Upper lobe of left lung (tissue), 6 donors: ENCODE measurements around the gene SMAD7. TPM values are rescaled to one million over a fixed set of nuclear protein-coding genes. Genes with fewer than 3 reads are reported as not detected.

ENCODE experiments used
- ATAC-seq, 2 donors: fragments of 200-7000 bp; cut with Tn5 transposase; one replicate each; pipeline ENCODE4 v1.9.1; 2022; ENCODE audit warnings: mild to moderate bottlenecking in 2 of 2, moderate library complexity in 2 of 2; ENCODE audit not compliant: low FRiP score in 2 of 2
- DNase-seq, 2 donors: peaks; one replicate each; pipeline ENCODE4 v3.0.0-alpha.2; 2019 to 2020
- H3K27ac ChIP-seq, 4 donors: fragments of 200-600 bp; sonication (generic); one replicate each; pipeline ENCODE4 v1.5.1; 2016 to 2019
- H3K27me3 ChIP-seq, 4 donors: fragments of 200-600 bp; sonication (generic); one replicate each; pipeline ENCODE4 v1.5.1; 2017 to 2019
- H3K36me3 ChIP-seq, 4 donors: fragments of 200-600 bp; sonication (generic); one replicate each; pipeline ENCODE4 v1.5.1; 2016 to 2019
- H3K4me1 ChIP-seq, 4 donors: fragments of 200-600 bp; sonication (generic); one replicate each; pipeline ENCODE4 v1.5.1; 2018 to 2019
- H3K4me3 ChIP-seq, 4 donors: fragments of 200-600 bp; sonication (generic); one replicate each; pipeline ENCODE4 v1.5.1; 2017 to 2019; ENCODE audit warnings: mild to moderate bottlenecking in 2 of 4, moderate library complexity in 1 of 4
- H3K9me3 ChIP-seq, 4 donors: fragments of 200-600 bp; sonication (generic); one replicate each; pipeline ENCODE4 v1.5.1; 2018 to 2019
- CTCF ChIP-seq, 6 experiments: fragments of 450-650 bp in 4 of 6; fragments of 200-600 bp in 2 of 6; sonication (generic) in 2 of 6; IDR thresholded peaks; one replicate each; pipeline ENCODE4 v1.5.1; 2016 to 2019; ENCODE audit warnings: antibody characterized with exemption in 6 of 6
- EP300 ChIP-seq, 4 donors: sonication (generic); formaldehyde crosslinking; IDR thresholded peaks; one replicate each; pipeline ENCODE4 v1.5.1; 2017; ENCODE audit warnings: antibody characterized with exemption in 4 of 4, control low read depth in 2 of 4
- POLR2A ChIP-seq, 4 donors: fragments of 450-650 bp; IDR thresholded peaks; one replicate each; pipeline ENCODE4 v1.5.1; 2016 to 2017; ENCODE audit warnings: antibody characterized with exemption in 4 of 4, mild to moderate bottlenecking in 2 of 4
- POLR2AphosphoS5 ChIP-seq, 2 donors: sonication (generic); formaldehyde crosslinking; IDR thresholded peaks; one replicate each; pipeline ENCODE4 v1.5.1; 2017; ENCODE audit warnings: antibody characterized with exemption in 2 of 2
- WGBS, 2 donors: methylation state at CpG; one replicate each; pipeline ENCODE4 v1.1.5; 2017 to 2018; 5-methylcytosine and 5-hydroxymethylcytosine counted together
- total RNA-seq, 6 donors: library from RNA; depleted of rRNA in 4 of 6; stranded (reverse); fragments of >200 nt in 4 of 6; gene quantifications; one replicate each; pipeline versions ENCODE4 v1.1.0 to v1.2.1, GENCODE V29; 2016 to 2021
- donor health status: DM: no; HTN: no; CAD: no; lungs with moderate emphysema.
- donor health status: DM: no; HTN: yes; CAD: no; lungs with severe emphysema.

The SMAD7 gene
- total RNA-seq, 6 donors from 2014 or later = 39.6 to 89.0 (median 61.5) TPM

DNA sequence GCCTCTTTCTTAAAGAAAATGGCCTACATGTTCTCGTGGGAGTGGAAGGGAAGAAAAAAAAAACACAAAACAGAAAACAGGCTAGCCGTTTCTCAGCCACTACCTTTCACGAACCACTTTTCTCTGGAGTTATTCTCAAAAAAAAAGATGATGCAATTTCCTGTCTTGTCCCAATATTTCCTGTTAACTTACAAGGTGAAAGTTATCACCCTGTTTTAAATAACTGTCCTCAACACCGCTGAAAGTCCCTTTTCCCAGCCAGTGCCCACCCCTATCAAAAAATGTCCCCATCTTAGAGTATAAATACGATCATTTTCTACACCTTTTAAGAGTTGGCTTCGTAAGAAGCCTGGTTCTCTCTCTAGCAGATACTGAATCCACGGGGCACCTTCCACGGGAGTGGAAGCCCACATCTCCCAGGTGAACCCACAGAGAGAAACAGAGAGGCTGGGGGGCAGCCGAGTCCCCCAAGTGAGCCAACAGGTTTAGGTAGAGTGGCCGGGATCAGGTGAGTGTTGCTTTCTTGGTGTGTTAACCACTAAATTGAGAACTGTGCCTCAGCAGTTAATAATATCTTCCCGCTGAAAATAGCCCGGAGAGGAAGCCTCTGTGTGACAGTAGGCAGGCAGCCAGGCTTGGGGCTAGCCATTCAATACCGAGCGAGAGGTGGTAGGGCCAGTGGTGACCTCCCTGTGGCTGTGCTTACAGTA, 15.9 kb downstream of the SMAD7 start:
- peak overlapping the region; percentile 75 to 90 (median 84) for H3K27ac ChIP-seq
- H3K36me3 ChIP-seq = peaks cover 0 to 11% (median 1%) of the 10 kb centered on the region in 4 donors
- WGBS, 2 donors = 12 to 20% methylated on average over 10 to 14 of the region's 14 CpGs
- TF ChIP-seq EP300 (IDR thresholded peaks at IDR 0.05) (no peak), POLR2A (IDR thresholded peaks at IDR 0.05) (no peak), POLR2AphosphoS5 (IDR thresholded peaks at IDR 0.05) (no peak), CTCF (IDR thresholded peaks at IDR 0.05) (no peak)
- no peak for ATAC-seq
- H3K4me1 ChIP-seq = peaks cover 100% of the 10 kb centered on the region in 4 donors
- H3K9me3 ChIP-seq = no peaks in the 10 kb centered on the region
- DNase-seq = peak in 1 of 2 donors; percentile 73
- H3K27me3 ChIP-seq = no peaks in the 10 kb centered on the region
- H3K4me3 ChIP-seq = peak overlapping the region in 2 of 4 donors; percentile 13 to 29

GRCh38 chr18:48934415-48934722, 16.4 kb downstream of the SMAD7 start:
- H3K4me3 ChIP-seq = peak overlapping the region in 2 of 4 donors; percentile 13 to 29
- peaks cover 0 to 11% (median 1%) of the 10 kb centered on the region in 4 donors for H3K36me3 ChIP-seq
- H3K27me3 ChIP-seq = no peaks in the 10 kb centered on the region
- TF ChIP-seq POLR2AphosphoS5 (IDR thresholded peaks at IDR 0.05) (no peak), CTCF (IDR thresholded peaks at IDR 0.05) (no peak), POLR2A (IDR thresholded peaks at IDR 0.05) (no peak), EP300 (IDR thresholded peaks at IDR 0.05) (no peak)
- ATAC-seq (peak in 1 of 2 donors; percentile 40), DNase-seq (no peak)
- H3K4me1 ChIP-seq = peaks cover 100% of the 10 kb centered on the region in 4 donors
- H3K27ac ChIP-seq = peak overlapping the region; percentile 75 to 90 (median 84)
- WGBS, 2 donors = 8 to 25% methylated on average over 3 of the region's 3 CpGs
- no peaks in the 10 kb centered on the region for H3K9me3 ChIP-seq

DNA sequence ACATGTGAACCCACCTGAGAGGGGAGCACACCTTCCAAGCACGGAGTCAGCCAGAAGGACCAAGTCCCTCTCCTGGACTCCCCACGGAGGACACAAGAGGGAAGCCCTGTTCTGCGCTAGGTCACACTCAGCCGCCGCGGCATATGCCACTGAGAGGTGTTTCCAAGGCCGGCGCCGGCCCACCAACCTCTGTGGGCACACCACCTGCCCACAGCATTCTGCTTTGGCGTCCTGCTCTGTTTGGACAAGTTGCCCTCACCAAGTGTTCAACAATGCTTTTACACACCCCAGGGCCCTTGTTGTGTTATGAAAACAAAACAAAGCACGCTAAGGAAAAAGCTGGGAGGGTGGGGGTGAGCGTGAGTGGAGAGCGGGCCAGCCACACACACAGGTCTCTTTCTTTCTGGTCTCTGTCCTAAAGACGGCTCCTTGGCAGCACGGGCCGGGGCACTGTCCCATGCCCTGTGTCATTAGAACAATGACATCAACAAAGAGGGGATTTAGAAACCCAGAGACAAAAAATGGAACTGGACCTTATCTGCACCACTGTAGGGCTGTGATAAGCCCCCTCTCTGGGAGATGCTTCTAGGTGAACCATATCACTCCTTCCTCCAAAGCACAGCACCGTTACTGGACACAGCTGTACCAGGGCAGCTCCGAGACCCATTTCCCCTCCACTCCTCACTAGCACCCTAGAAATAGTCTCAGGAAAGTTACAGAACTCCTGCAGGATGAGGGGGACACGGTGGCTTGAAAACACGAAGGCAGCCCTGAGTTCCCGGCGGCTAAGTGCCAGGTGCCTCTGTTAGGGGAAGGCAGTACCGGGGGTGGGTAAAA, 17.0 kb downstream of the SMAD7 start:
- no peaks in the 10 kb centered on the region for H3K27me3 ChIP-seq
- H3K36me3 ChIP-seq = peaks cover 0 to 11% (median 1%) of the 10 kb centered on the region in 4 donors
- DNase-seq (peak; percentile 62 to 83), ATAC-seq (peak; percentile 11 to 25)
- peak overlapping the region in 2 of 4 donors; percentile 2 to 29 for H3K4me3 ChIP-seq
- peaks cover 100% of the 10 kb centered on the region in 4 donors for H3K4me1 ChIP-seq
- H3K27ac ChIP-seq = peak overlapping the region; percentile 75 to 90 (median 84)
- no peak for TF ChIP-seq EP300 (IDR thresholded peaks at IDR 0.05)
- peak in 1 of 2 donors; percentile 32 for TF ChIP-seq POLR2AphosphoS5 (IDR thresholded peaks at IDR 0.05)
- WGBS, 2 donors = 33 to 44% methylated on average over 20 to 23 of the region's 23 CpGs
- H3K9me3 ChIP-seq = no peaks in the 10 kb centered on the region

DNA sequence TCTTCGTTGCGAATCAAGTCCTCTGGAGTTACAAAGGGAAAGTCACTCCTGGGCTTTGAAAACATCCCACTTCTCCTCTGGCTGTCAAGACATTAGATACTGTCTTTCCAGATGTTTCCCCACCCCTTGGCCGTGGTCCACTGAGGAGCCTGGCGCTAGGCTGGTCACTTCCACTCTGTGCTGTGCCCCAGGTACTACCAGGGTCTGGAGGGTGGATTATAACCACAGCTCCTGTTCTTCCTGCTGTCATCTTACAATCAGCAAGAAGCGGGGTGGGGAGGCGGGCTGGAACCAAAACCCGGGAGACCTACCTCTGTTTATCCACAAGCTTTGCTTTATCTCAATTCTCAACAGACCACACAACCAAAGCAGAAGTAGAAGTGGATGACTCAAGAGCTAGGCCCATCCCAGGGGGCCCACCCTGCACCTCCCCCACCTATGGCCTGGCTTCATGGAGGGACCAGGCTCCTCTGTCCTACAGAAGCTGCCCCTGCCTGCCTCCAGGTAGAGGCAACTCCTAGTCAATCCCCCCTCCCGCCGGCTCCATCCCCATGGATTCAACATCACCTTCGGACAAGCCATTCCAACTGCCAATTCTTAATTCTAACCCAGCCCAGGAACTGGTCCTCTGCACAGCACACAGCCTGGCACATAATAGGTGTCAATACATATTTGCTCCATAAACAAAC, 17.8 kb downstream of the SMAD7 start:
- peak overlapping the region; percentile 75 to 90 (median 84) for H3K27ac ChIP-seq
- peaks cover 0 to 11% (median 0%) of the 10 kb centered on the region in 4 donors for H3K36me3 ChIP-seq
- H3K27me3 ChIP-seq = no peaks in the 10 kb centered on the region
- H3K9me3 ChIP-seq = no peaks in the 10 kb centered on the region
- 49 to 51% methylated on average over 7 to 10 of the region's 10 CpGs for WGBS, 2 donors
- DNase-seq = no peak
- no peak for TF ChIP-seq CTCF (IDR thresholded peaks at IDR 0.05)
- no peak for TF ChIP-seq EP300 (IDR thresholded peaks at IDR 0.05)
- TF ChIP-seq POLR2AphosphoS5 (IDR thresholded peaks at IDR 0.05) = no peak
- no peak for TF ChIP-seq POLR2A (IDR thresholded peaks at IDR 0.05)
- H3K4me3 ChIP-seq = peak overlapping the region in 2 of 4 donors; percentile 2 to 29
- ATAC-seq = peak in 1 of 2 donors; percentile 47
- peaks cover 100% of the 10 kb centered on the region in 4 donors for H3K4me1 ChIP-seq

- no peak for DNase-seq
- Histone ChIP-seq H3K36me3 (peaks cover 0 to 11% (median 0%) of the 10 kb centered on the region in 4 donors), H3K4me3 (peak overlapping the region in 1 of 4 donors; percentile 29), H3K27ac (peak overlapping the region; percentile 75 to 90 (median 84)), H3K9me3 (no peaks in the 10 kb centered on the region), H3K27me3 (no peaks in the 10 kb centered on the region), H3K4me1 (peaks cover 100% of the 10 kb centered on the region in 4 donors)
- 24 to 27% methylated on average over 7 of the region's 7 CpGs for WGBS, 2 donors
- ATAC-seq = no peak
- TF ChIP-seq CTCF (IDR thresholded peaks at IDR 0.05) (no peak), EP300 (IDR thresholded peaks at IDR 0.05) (no peak), POLR2A (IDR thresholded peaks at IDR 0.05) (no peak), POLR2AphosphoS5 (IDR thresholded peaks at IDR 0.05) (no peak)
These were observed 18.3 kb downstream of the SMAD7 start for GRCh38 chr18:48932462-48932818.
